ENCODE measurements around the gene MCU.
"Not testable (repeated sequence)": the region's sequence is repeated elsewhere in the genome, so short reads cannot be mapped to it uniquely, and the experiment has no call there.

The MCU gene

GRCh38 chr10:72761498-72761897, 69.6 kb downstream of the MCU start:
- DNase-seq (ENCODE audit: low read depth in 2 of 2), result no peak

- DNase-seq (ENCODE audit: low read depth in 2 of 2), result no peak
These were observed 70.1 kb downstream of the MCU start for GRCh38 chr10:72762042-72762441.

GRCh38 chr10:72763201-72763600, 71.3 kb downstream of the MCU start:
- DNase-seq (ENCODE audit: low read depth in 2 of 2), result no peak

GRCh38 chr10:72764151-72764550, 72.2 kb downstream of the MCU start:
- no peak for DNase-seq (ENCODE audit: low read depth in 2 of 2)

- DNase-seq (ENCODE audit: low read depth in 2 of 2), result no peak
These were observed 73.3 kb downstream of the MCU start for GRCh38 chr10:72765051-72765745.

GRCh38 chr10:72771195-72771594, 79.3 kb downstream of the MCU start:
- DNase-seq (ENCODE audit: low read depth in 2 of 2), result not testable (repeated sequence)

- no peak for DNase-seq (ENCODE audit: low read depth in 2 of 2)
These were observed 80.1 kb downstream of the MCU start for GRCh38 chr10:72772031-72772430.

- no peak for DNase-seq (ENCODE audit: low read depth in 2 of 2)
These were observed 87.9 kb downstream of the MCU start for GRCh38 chr10:72779874-72780273.

- DNase-seq (ENCODE audit: low read depth in 2 of 2), result no peak
These were observed 90.8 kb downstream of the MCU start for GRCh38 chr10:72782649-72783330.

GRCh38 chr10:72783410-72783833, 91.5 kb downstream of the MCU start:
- DNase-seq (ENCODE audit: low read depth in 2 of 2), result no peak

GRCh38 chr10:72784551-72785351, 92.8 kb downstream of the MCU start:
- DNase-seq (ENCODE audit: low read depth in 2 of 2), result no peak

- DNase-seq (ENCODE audit: low read depth in 2 of 2), result no peak
These were observed 93.5 kb downstream of the MCU start for GRCh38 chr10:72785409-72785808.

GRCh38 chr10:72790216-72790990, 98.5 kb downstream of the MCU start:
- DNase-seq (ENCODE audit: low read depth in 2 of 2), result no peak

- DNase-seq (ENCODE audit: low read depth in 2 of 2), result no peak
These were observed 100.3 kb downstream of the MCU start for GRCh38 chr10:72792288-72792687.

GRCh38 chr10:72793752-72794151, 101.8 kb downstream of the MCU start:
- DNase-seq (ENCODE audit: low read depth in 2 of 2), result no peak

GRCh38 chr10:72794260-72794659, 102.3 kb downstream of the MCU start:
- no peak for DNase-seq (ENCODE audit: low read depth in 2 of 2)

GRCh38 chr10:72796042-72796441, 104.1 kb downstream of the MCU start:
- no peak for DNase-seq (ENCODE audit: low read depth in 2 of 2)

GRCh38 chr10:72796538-72796937, 104.6 kb downstream of the MCU start:
- no peak for DNase-seq (ENCODE audit: low read depth in 2 of 2)

- no peak for DNase-seq (ENCODE audit: low read depth in 2 of 2)
These were observed 108.2 kb downstream of the MCU start for GRCh38 chr10:72800000-72800740.

GRCh38 chr10:72800741-72801092, 108.8 kb downstream of the MCU start:
- no peak for DNase-seq (ENCODE audit: low read depth in 2 of 2)

- no peak for DNase-seq (ENCODE audit: low read depth in 2 of 2)
These were observed 109.4 kb downstream of the MCU start for GRCh38 chr10:72801263-72801868.
